ENCODE data around the gene CAMTA1.

DNA sequence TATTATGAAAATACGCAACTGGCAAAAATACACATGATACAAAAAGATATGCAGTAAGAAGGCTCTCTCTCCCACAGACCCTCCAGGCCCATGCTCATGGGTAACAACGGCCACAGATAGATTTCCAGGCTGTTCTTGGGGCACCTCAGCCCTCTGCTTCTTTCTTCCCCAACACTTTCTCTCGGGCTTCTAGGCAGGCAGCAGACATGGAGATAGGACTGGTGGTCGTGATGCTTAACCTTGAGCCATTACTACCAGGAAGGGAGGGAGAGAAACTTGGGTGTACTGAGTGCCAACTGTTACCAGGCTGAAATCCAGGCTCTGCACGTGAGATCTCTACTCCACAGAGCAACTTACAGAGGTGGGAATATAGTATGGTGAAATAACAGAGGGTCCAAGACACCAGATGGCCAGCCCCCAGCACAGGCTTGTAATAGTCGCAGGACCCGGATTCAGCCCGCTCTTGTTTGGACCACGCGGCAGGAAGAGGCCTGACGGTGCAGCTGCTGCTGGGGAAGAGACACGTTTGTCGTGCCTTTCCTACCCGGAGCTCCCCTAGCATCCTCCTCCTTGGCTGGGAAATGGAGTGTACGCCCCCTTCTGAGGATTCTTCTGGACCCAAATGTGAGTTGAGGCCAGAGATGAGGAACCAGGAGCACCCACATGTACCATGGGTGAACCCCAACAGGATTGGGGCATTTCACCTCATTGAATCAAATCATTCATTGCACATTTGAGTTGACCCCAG is 544.8 kb downstream of the CAMTA1 start:
- TF ChIP-seq, protein P1, sequence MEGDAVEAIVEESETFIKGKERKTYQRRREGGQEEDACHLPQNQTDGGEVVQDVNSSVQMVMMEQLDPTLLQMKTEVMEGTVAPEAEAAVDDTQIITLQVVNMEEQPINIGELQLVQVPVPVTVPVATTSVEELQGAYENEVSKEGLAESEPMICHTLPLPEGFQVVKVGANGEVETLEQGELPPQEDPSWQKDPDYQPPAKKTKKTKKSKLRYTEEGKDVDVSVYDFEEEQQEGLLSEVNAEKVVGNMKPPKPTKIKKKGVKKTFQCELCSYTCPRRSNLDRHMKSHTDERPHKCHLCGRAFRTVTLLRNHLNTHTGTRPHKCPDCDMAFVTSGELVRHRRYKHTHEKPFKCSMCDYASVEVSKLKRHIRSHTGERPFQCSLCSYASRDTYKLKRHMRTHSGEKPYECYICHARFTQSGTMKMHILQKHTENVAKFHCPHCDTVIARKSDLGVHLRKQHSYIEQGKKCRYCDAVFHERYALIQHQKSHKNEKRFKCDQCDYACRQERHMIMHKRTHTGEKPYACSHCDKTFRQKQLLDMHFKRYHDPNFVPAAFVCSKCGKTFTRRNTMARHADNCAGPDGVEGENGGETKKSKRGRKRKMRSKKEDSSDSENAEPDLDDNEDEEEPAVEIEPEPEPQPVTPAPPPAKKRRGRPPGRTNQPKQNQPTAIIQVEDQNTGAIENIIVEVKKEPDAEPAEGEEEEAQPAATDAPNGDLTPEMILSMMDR (IDR thresholded peaks at IDR 0.05; ENCODE audit: poor library complexity, severe bottlenecking): no peak
- TF ChIP-seq, protein P2, sequence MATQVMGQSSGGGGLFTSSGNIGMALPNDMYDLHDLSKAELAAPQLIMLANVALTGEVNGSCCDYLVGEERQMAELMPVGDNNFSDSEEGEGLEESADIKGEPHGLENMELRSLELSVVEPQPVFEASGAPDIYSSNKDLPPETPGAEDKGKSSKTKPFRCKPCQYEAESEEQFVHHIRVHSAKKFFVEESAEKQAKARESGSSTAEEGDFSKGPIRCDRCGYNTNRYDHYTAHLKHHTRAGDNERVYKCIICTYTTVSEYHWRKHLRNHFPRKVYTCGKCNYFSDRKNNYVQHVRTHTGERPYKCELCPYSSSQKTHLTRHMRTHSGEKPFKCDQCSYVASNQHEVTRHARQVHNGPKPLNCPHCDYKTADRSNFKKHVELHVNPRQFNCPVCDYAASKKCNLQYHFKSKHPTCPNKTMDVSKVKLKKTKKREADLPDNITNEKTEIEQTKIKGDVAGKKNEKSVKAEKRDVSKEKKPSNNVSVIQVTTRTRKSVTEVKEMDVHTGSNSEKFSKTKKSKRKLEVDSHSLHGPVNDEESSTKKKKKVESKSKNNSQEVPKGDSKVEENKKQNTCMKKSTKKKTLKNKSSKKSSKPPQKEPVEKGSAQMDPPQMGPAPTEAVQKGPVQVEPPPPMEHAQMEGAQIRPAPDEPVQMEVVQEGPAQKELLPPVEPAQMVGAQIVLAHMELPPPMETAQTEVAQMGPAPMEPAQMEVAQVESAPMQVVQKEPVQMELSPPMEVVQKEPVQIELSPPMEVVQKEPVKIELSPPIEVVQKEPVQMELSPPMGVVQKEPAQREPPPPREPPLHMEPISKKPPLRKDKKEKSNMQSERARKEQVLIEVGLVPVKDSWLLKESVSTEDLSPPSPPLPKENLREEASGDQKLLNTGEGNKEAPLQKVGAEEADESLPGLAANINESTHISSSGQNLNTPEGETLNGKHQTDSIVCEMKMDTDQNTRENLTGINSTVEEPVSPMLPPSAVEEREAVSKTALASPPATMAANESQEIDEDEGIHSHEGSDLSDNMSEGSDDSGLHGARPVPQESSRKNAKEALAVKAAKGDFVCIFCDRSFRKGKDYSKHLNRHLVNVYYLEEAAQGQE (IDR thresholded peaks at IDR 0.05; ENCODE audit: borderline replicate concordance): no peak
- TF ChIP-seq SMC3 (conservative IDR thresholded peaks at IDR 0.05; ENCODE audit: poor library complexity): no peak
- no peak for TF ChIP-seq TAF1 (IDR thresholded peaks at IDR 0.05; ENCODE audit: low read depth)
- TF ChIP-seq EZH2 (IDR thresholded peaks at IDR 0.05; ENCODE audit: borderline replicate concordance, insufficient read depth, low read length, poor library complexity, severe bottlenecking): no peak
- no peak for TF ChIP-seq POLR2AphosphoS5 (IDR thresholded peaks at IDR 0.05)
- TF ChIP-seq EP300 (conservative IDR thresholded peaks at IDR 0.05; ENCODE audit: poor library complexity, severe bottlenecking): no peak
- TF ChIP-seq RAD21 (conservative IDR thresholded peaks at IDR 0.05): no peak
- no peak for TF ChIP-seq MXI1 (conservative IDR thresholded peaks at IDR 0.05; ENCODE audit: poor library complexity, severe bottlenecking)

All from neural cell (in vitro differentiated cells).